Thoracic aorta (tissue), 2 donors: ENCODE data around the gene SMARCAL1. TPM values are rescaled to one million over a fixed set of nuclear protein-coding genes. Genes with fewer than 3 reads are reported as not detected.

Source experiments
- ATAC-seq: fragments of 150-250 bp; one replicate; pipeline ENCODE4 v1.8.0; 2017; ENCODE audit warnings: low read depth; ENCODE audit not compliant: insufficient number of reproducible peaks, low FRiP score
- DNase-seq: peaks from one replicate; pipeline ENCODE4 v3.0.0-alpha.2; 2020; ENCODE audit warnings: low spot score
- H3K27ac ChIP-seq, 2 donors: fragments of 200-600 bp; sonication (generic); 1 replicate in 1 of 2; 2 replicates in 1 of 2; pipeline ENCODE4 v1.5.1; 2016; ENCODE audit warnings: mild to moderate bottlenecking in 2 of 2, moderate library complexity in 2 of 2
- H3K27me3 ChIP-seq: fragments of 200-600 bp; sonication (generic); replicated peaks from 2 replicates; pipeline ENCODE4 v1.6.0; 2016; ENCODE audit warnings: mild to moderate bottlenecking; ENCODE audit not compliant: insufficient read depth
- H3K36me3 ChIP-seq: fragments of 200-600 bp; sonication (generic); one replicate; pipeline ENCODE4 v1.5.1; 2016
- H3K4me1 ChIP-seq, 2 donors: fragments of 200-600 bp; sonication (generic); 1 replicate in 1 of 2; 2 replicates in 1 of 2; pipeline versions ENCODE4 v1.5.1 to v1.6.0; 2016; ENCODE audit warnings: low read depth in 2 of 2, mild to moderate bottlenecking in 1 of 2; ENCODE audit not compliant: control insufficient read depth in 1 of 2
- H3K4me3 ChIP-seq: fragments of 200-600 bp; sonication (generic); 2 replicates; pipeline ENCODE4 v1.5.1; 2016; ENCODE audit warnings: mild to moderate bottlenecking
- H3K9me3 ChIP-seq: fragments of 200-600 bp; sonication (generic); 2 replicates; pipeline ENCODE4 v1.5.1; 2016
- CTCF ChIP-seq: fragments of 200-600 bp; sonication (generic); IDR thresholded peaks from one replicate; pipeline ENCODE4 v1.5.1; 2019; ENCODE audit warnings: antibody characterized with exemption
- total RNA-seq, 2 donors: library from RNA; depleted of rRNA; stranded (reverse); fragments of >200 nt; gene quantifications; one replicate each; pipeline versions ENCODE4 v1.1.0 to v1.2.3, GENCODE V29; 2016

Gene SMARCAL1
- total RNA-seq, 2 donors from 2014 or later = 22.1 to 28.4 TPM

- TF ChIP-seq CTCF = no peak
- H3K4me1 ChIP-seq = peaks cover 9 to 16% of the 10 kb centered on the region in 2 donors
- H3K27me3 ChIP-seq = no peaks in the 10 kb centered on the region
- no peak overlapping the region for H3K27ac ChIP-seq
- DNase-seq (no peak), ATAC-seq (no peak)
- no peaks in the 10 kb centered on the region for H3K9me3 ChIP-seq
- H3K4me3 ChIP-seq = no peak overlapping the region
- no peaks in the 10 kb centered on the region for H3K36me3 ChIP-seq
Observed at GRCh38 chr2:216369821-216370220, 42.5 kb upstream of the SMARCAL1 start.

GRCh38 chr2:216370961-216371712, 41.1 kb upstream of the SMARCAL1 start:
- peak overlapping the region; percentile 62 for H3K4me3 ChIP-seq
- H3K27ac ChIP-seq = no peak overlapping the region
- no peak for TF ChIP-seq CTCF
- H3K36me3 ChIP-seq = no peaks in the 10 kb centered on the region
- ATAC-seq = no peak
- H3K9me3 ChIP-seq = no peaks in the 10 kb centered on the region
- H3K27me3 ChIP-seq = no peaks in the 10 kb centered on the region
- H3K4me1 ChIP-seq = peaks cover 9 to 16% of the 10 kb centered on the region in 2 donors
- DNase-seq = no peak

- Histone ChIP-seq H3K4me3 (peak within 1 kb of the TSS; percentile 62), H3K27me3 (no peaks in the 10 kb centered on the region)
- peak; percentile 18 for DNase-seq
Observed at GRCh38 chr2:216371721-216372702, 40.3 kb upstream of the SMARCAL1 start, which contains the start of gene MARCHF4. Gene MARCHF4, minus strand, starts transcription at chr2:216372483. Its CDS starts 2,223 bp downstream, at chr2:216370260.

DNA sequence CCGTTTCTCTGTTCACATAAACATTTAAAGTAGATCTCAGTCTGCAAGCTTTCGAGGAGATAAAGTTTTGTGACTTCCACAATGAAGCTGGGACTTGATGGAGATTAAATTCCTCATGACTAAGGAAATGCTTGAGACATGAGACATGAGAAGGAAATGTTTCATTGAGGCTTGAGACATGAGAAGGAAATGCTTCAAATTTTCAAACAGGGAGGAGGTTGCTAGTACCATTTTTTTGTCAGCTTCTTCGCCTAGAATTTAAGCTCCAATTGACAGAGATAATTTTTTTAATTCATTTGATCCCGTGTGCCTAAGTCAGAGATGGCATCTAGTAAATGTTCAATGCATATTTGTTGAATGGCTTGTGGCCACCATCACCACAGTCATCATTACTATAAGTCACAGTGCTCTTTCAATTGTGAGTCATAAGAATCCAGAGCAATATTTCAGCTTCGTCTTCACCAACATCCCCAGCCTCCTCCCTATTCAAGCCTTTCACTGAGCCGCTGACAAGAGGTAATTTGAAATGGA, 39.5 kb upstream of the SMARCAL1 start:
- no peak for TF ChIP-seq CTCF
- ATAC-seq (no peak), DNase-seq (no peak)
- peaks cover 9 to 16% of the 10 kb centered on the region in 2 donors for H3K4me1 ChIP-seq
- peak overlapping the region; percentile 62 for H3K4me3 ChIP-seq
- no peak overlapping the region for H3K27ac ChIP-seq
- no peaks in the 10 kb centered on the region for H3K36me3 ChIP-seq
- H3K9me3 ChIP-seq = no peaks in the 10 kb centered on the region
- no peaks in the 10 kb centered on the region for H3K27me3 ChIP-seq

More at GRCh38 chr2:216371721-216372702, 40.3 kb upstream of the SMARCAL1 start, which contains the start of gene MARCHF4:
- H3K27ac ChIP-seq = no peak within 1 kb of the TSS
- H3K36me3 ChIP-seq = no peaks in the 10 kb centered on the region
- peak; percentile 82 for ATAC-seq
- H3K4me1 ChIP-seq = peaks cover 9 to 16% of the 10 kb centered on the region in 2 donors
- TF ChIP-seq CTCF = no peak
- H3K9me3 ChIP-seq = no peaks in the 10 kb centered on the region
